Left ventricle myocardium inferior (tissue), 1 donor: ENCODE results near the gene TNMD. TPM values are rescaled to one million over a fixed set of nuclear protein-coding genes. Genes with fewer than 3 reads are reported as not detected.

ENCODE experiments used
- DNase-seq: peaks from one replicate; pipeline ENCODE4 v3.0.0-alpha.2; 2020
- H3K27ac ChIP-seq: fragments of 200-600 bp; replicated peaks from 2 replicates; pipeline ENCODE4 v1.8.0; 2021
- H3K27me3 ChIP-seq: fragments of 200-600 bp; 2 replicates; pipeline ENCODE4 v1.8.0; 2021; ENCODE audit warnings: low read depth
- H3K36me3 ChIP-seq: fragments of 200-600 bp; 2 replicates; pipeline ENCODE4 v1.8.0; 2021
- H3K4me1 ChIP-seq: fragments of 200-600 bp; 2 replicates; pipeline ENCODE4 v1.8.0; 2021
- H3K4me3 ChIP-seq: fragments of 200-600 bp; 2 replicates; pipeline ENCODE4 v1.8.0; 2021; ENCODE audit warnings: mild to moderate bottlenecking, moderate library complexity
- H3K9me3 ChIP-seq: fragments of 200-600 bp; replicated peaks from 2 replicates; pipeline ENCODE4 v1.8.0; 2021
- intact Hi-C: fragments of 100-400 bp; cut with micrococcal nuclease; formaldehyde crosslinking; loops from one replicate; pipeline ENCODE4 v1.11.0; 2022
- total RNA-seq: library from RNA; stranded (reverse); fragmentation: NEBNext Ultra II Directional; extraction: Animal tissue kit (Norgen Biotek cat#: 25700); gene quantifications from one replicate; pipeline ENCODE4 v1.2.1, GENCODE V29; 2021
- TF ChIP-seq, protein P1 (sequence below): fragments of 200-600 bp; IDR thresholded peaks from 2 replicates; pipeline ENCODE4 v1.8.0; 2021; ENCODE audit warnings: antibody characterized with exemption, mild to moderate bottlenecking, borderline replicate concordance
- donor health status: DM: no; HTN: yes; CAD: no; lungs with severe emphysema.

TNMD gene
- total RNA-seq, 1 donor from 2014 or later: 0.22 TPM

DNA sequence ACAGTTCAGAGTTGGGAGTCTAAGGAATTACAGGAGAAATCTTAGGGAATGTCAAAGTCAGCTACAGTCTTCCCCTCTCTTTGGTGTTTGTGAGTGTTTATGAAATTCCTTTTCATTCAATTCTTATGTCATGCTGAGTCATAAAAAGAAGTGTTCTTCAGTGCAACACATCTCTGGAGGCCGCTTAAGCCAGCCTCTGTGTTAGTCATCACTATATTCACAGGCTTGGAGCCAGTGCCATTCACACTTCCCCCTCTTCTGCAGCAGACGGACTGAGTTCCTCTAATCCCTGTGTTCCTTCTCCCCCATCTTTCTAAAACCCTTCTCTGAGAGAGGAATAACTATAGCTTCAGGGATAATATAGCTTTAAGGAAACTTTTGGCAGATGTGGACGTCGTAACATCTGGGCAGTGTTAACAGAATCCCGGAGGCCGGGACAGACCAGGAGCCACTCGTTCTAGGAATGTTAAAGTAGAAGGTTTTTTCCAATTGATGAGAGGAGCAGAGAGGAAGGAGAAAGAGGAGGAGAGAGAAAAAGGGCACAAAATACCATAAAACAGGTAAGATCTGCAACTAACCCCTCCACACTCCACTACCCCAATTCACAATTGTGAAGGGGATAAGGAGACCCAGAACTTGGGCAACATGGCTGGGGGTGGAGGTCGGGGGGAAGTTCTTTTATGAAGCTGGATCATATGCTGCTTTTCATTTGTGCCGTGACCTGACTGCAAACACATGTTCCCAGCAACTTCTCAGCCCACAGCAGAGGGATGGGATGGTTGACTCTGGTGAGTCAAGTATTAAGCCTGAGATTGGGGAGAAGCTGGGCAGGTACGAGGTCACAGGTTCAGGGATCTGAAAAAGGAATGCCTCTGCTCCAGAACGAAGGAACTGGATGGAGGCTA, 59.5 kb downstream of the TNMD start, which contains the start of gene SRPX2:
TSS of gene SRPX2 (plus strand) at position 244 of the 905 bp plus-strand sequence. CDS start 2,124 bp downstream, outside the sequence.
- intact Hi-C loops: no loop called here
- H3K4me1 ChIP-seq: peaks cover 5% of the 10 kb centered on the region
- TF ChIP-seq, protein P1, sequence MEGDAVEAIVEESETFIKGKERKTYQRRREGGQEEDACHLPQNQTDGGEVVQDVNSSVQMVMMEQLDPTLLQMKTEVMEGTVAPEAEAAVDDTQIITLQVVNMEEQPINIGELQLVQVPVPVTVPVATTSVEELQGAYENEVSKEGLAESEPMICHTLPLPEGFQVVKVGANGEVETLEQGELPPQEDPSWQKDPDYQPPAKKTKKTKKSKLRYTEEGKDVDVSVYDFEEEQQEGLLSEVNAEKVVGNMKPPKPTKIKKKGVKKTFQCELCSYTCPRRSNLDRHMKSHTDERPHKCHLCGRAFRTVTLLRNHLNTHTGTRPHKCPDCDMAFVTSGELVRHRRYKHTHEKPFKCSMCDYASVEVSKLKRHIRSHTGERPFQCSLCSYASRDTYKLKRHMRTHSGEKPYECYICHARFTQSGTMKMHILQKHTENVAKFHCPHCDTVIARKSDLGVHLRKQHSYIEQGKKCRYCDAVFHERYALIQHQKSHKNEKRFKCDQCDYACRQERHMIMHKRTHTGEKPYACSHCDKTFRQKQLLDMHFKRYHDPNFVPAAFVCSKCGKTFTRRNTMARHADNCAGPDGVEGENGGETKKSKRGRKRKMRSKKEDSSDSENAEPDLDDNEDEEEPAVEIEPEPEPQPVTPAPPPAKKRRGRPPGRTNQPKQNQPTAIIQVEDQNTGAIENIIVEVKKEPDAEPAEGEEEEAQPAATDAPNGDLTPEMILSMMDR: no peak
- H3K36me3 ChIP-seq: no peaks in the 10 kb centered on the region
- H3K4me3 ChIP-seq: peak within 1 kb of the TSS; percentile 54
- H3K27me3 ChIP-seq: no peaks in the 10 kb centered on the region
- peak; percentile 21 for DNase-seq
- H3K9me3 ChIP-seq: no peaks in the 10 kb centered on the region
- H3K27ac ChIP-seq: peak within 1 kb of the TSS; percentile 87

DNA sequence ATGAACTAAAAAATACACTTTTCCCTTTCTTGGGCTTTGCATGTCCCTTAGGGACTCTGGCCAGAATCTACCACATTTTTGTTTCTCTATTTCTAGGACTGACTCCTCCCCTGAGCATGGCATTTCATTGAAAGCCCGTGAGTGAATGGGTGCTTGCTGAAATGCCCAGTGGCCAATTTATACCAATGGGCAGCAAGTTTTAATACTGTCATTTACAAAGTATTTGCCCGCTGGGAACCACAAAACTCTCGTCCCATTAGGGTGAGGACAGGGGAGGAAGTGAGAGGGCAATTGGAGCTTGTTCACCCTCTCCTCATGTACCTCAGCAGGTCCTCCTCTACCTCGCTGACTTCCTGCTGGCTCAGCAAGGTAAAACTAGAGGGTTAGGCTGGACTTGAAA, 60.4 kb downstream of the TNMD start:
- TF ChIP-seq, protein P1: no peak
- no peaks in the 10 kb centered on the region for H3K9me3 ChIP-seq
- intact Hi-C loops: no loop called here
- H3K27ac ChIP-seq: peak overlapping the region; percentile 87
- no peaks in the 10 kb centered on the region for H3K36me3 ChIP-seq
- peak overlapping the region; percentile 54 for H3K4me3 ChIP-seq
- no peak for DNase-seq
- H3K27me3 ChIP-seq: no peaks in the 10 kb centered on the region
- peaks cover 5% of the 10 kb centered on the region for H3K4me1 ChIP-seq

DNA sequence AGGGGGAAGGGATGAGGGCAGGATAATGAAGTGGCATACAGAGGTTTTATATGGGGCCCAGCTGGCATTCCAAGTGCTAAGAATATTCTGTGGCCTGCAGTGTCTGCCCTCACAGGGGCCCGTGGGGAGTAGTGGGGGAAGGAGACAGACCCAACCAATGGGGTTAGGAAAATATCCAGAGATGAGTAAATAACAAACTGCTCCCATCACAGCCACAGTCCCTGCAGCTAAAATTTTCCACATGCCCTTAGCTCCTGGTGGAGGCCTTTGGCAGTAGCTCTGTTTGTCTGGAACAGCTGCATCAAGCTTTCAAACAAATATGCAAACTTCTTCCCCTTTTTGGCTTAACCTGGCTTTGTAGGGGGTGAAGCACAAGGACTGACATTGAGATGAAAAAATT, 62.4 kb downstream of the TNMD start:
- H3K27me3 ChIP-seq: no peaks in the 10 kb centered on the region
- DNase-seq: no peak
- no peaks in the 10 kb centered on the region for H3K36me3 ChIP-seq
- peak overlapping the region; percentile 54 for H3K4me3 ChIP-seq
- TF ChIP-seq, protein P1: no peak
- intact Hi-C loops: no loop called here
- H3K4me1 ChIP-seq: peaks cover 5% of the 10 kb centered on the region
- H3K27ac ChIP-seq: peak overlapping the region; percentile 87
- no peaks in the 10 kb centered on the region for H3K9me3 ChIP-seq

GRCh38 chrX:100647739-100648138, 63.0 kb downstream of the TNMD start:
- Histone ChIP-seq H3K27ac (peak overlapping the region; percentile 87), H3K4me1 (peaks cover 5% of the 10 kb centered on the region), H3K4me3 (no peak overlapping the region), H3K9me3 (no peaks in the 10 kb centered on the region), H3K36me3 (no peaks in the 10 kb centered on the region), H3K27me3 (no peaks in the 10 kb centered on the region)
- intact Hi-C loops: no loop called here
- no peak for DNase-seq
- TF ChIP-seq, protein P1: no peak

DNA sequence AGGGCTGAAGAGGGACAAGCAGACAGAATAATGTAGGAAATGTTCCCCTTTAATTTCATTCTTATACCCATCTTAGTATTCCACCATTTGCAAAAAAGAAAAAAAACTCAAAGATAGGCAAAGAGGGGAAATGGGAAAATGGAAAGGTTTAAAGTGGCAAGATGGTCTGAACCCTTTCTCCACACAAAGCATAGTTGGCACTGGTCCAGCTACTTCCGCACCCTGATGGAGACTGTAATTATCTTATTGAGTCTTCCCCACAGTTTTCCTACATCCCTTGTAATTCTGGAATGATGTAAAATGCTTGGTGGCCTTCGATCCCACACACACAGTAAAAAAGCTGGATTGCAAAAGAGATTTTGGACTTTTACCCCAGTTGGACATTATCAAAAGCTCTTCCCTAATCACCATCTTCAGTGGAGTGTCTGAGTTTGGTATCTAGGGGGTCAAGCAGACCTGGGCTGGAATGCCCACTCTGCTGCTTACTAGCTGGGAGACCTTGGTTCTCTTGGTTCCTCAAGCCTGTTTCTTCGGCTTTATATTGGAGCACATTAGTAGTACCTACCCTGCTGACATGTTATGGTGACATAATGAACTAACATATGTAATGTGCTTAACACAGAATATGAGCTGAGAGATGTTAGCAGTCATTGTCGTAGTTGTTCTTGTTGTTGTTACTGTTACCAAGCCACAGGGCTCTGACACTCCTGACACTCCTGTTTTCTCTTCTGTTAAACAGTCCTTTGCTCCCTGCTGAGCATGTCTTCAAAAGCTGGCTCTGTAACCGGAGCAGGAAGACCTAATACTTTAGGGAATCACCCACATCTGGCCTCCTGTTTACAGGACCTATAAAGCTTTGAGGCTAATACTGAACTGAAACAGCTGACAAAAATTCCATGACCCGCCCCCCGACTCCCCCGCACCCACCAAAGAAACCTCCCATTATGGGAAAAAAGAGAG, 64.0 kb downstream of the TNMD start:
- Histone ChIP-seq H3K4me1 (peaks cover 5% of the 10 kb centered on the region), H3K27me3 (no peaks in the 10 kb centered on the region), H3K9me3 (no peaks in the 10 kb centered on the region), H3K36me3 (no peaks in the 10 kb centered on the region), H3K4me3 (peak overlapping the region; percentile 6), H3K27ac (peak overlapping the region; percentile 87)
- intact Hi-C loops: no loop called here
- TF ChIP-seq, protein P1: no peak
- DNase-seq: peak; percentile 20
